ENCODE measurements around the gene RB1. TPM values are rescaled to one million over a fixed set of nuclear protein-coding genes. Genes with fewer than 3 reads are reported as not detected.

RB1 gene
- total RNA-seq (10 to 100 TPM in 4 of 5 donors, 1 to 10 TPM in 1; 9.3 to 53.6 (median 42.5) TPM), polyA plus RNA-seq (10 to 100 TPM; 11.6 to 21.8 (median 19.4) TPM)
- long read RNA-seq, donor 1, partial matches to known transcripts, result 0 of 1 reads
- long read RNA-seq, donor 1, other reads (novel, unspliced or antisense), result 0 of 1 reads
- long read RNA-seq, donor 2, full-length matches to known transcripts, result 5 of 5 reads
- long read RNA-seq, donor 2, partial matches to known transcripts, result 0 of 5 reads
- long read RNA-seq, donor 2, other reads (novel, unspliced or antisense), result 0 of 5 reads
- long read RNA-seq, donor 3, partial matches to known transcripts, result 0 of 1 reads
- long read RNA-seq, donor 3, other reads (novel, unspliced or antisense), result 0 of 1 reads
- long read RNA-seq, donor 4, result 0 reads
- long read RNA-seq, donor 5, full-length matches to known transcripts, result 3 of 8 reads
- long read RNA-seq, donor 5, partial matches to known transcripts, result 0 of 8 reads
- long read RNA-seq, donor 5, other reads (novel, unspliced or antisense), result 5 of 8 reads
- long read RNA-seq, donor 6, full-length matches to known transcripts, result 4 of 37 reads
- long read RNA-seq, donor 6, partial matches to known transcripts, result 33 of 37 reads
- long read RNA-seq, donor 6, other reads (novel, unspliced or antisense), result 0 of 37 reads
- long read RNA-seq, donor 7, partial matches to known transcripts, result 0 of 1 reads
- long read RNA-seq, donor 7, other reads (novel, unspliced or antisense), result 0 of 1 reads
- long read RNA-seq, donor 8, full-length matches to known transcripts, result 1 of 6 reads
- long read RNA-seq, donor 8, partial matches to known transcripts, result 5 of 6 reads
- long read RNA-seq, donor 8, other reads (novel, unspliced or antisense), result 0 of 6 reads
- long read RNA-seq, donor 9, result 0 reads
- long read RNA-seq, donor 10, full-length matches to known transcripts, result 3 of 3 reads
- long read RNA-seq, donor 10, partial matches to known transcripts, result 0 of 3 reads
- long read RNA-seq, donor 10, other reads (novel, unspliced or antisense), result 0 of 3 reads

GRCh38 chr13:48303359-48304142 is at the start of gene RB1:
TSS of gene RB1 (plus strand) at chr13:48303751. CDS start at chr13:48303913, 162 bp downstream.
- Histone ChIP-seq H3K27me3 (no peaks in the 10 kb centered on the region), H3K4me1 (peaks cover 17 to 42% (median 28%) of the 10 kb centered on the region in 4 donors), H3K36me3 (peaks cover 0 to 12% (median 10%) of the 10 kb centered on the region in 4 donors), H3K9me3 (no peaks in the 10 kb centered on the region), H3K27ac (peak within 1 kb of the TSS; percentile 98 to 99 (median 99)), H3K4me3 (peak within 1 kb of the TSS; percentile 77 to 98 (median 90))
- peak; percentile 96 to 99 (median 98) for TF ChIP-seq POLR2AphosphoS5 (IDR thresholded peaks at IDR 0.05)
- peak in 2 of 4 donors; percentile 86 to 95 for TF ChIP-seq POLR2A (IDR thresholded peaks at IDR 0.05)
- TF ChIP-seq, protein P1, sequence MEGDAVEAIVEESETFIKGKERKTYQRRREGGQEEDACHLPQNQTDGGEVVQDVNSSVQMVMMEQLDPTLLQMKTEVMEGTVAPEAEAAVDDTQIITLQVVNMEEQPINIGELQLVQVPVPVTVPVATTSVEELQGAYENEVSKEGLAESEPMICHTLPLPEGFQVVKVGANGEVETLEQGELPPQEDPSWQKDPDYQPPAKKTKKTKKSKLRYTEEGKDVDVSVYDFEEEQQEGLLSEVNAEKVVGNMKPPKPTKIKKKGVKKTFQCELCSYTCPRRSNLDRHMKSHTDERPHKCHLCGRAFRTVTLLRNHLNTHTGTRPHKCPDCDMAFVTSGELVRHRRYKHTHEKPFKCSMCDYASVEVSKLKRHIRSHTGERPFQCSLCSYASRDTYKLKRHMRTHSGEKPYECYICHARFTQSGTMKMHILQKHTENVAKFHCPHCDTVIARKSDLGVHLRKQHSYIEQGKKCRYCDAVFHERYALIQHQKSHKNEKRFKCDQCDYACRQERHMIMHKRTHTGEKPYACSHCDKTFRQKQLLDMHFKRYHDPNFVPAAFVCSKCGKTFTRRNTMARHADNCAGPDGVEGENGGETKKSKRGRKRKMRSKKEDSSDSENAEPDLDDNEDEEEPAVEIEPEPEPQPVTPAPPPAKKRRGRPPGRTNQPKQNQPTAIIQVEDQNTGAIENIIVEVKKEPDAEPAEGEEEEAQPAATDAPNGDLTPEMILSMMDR (IDR thresholded peaks at IDR 0.05), result no peak
- intact Hi-C loops (cut with DNase I; ENCODE audit: low total_unique reads), result no loop called here
- 0 to 1% (median 0%) methylated on average over 20 to 96 of the region's 96 CpGs for WGBS, 5 donors
- DNase-seq, result peak; percentile 92 to 97

DNA sequence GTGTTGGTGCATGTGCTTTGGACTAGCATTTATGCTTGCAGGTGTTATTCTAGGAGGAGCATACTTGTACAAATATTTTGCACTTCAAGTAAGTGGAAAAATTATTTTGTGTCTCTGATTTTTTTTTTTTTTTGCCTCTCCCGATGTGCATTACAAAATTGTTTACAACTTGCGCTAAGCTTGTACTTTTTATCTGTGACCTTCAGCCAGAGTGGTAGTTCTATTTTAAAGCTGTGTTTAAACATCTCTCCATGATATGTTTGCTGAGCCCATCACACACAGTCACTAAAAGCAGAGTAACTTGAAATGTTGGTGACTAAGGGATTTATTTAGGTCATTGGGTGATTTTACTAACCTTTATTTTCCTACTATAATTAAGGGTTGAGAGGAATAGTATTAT is 49.7 kb upstream of the RB1 start:
- Histone ChIP-seq H3K4me3 (no peak overlapping the region), H3K9me3 (no peaks in the 10 kb centered on the region), H3K27ac (peak overlapping the region in 3 of 5 donors; percentile 5 to 46 (median 17)), H3K36me3 (peaks cover 33 to 54% (median 49%) of the 10 kb centered on the region in 4 donors), H3K4me1 (peaks cover 0 to 78% (median 42%) of the 10 kb centered on the region in 4 donors), H3K27me3 (no peaks in the 10 kb centered on the region)
- peak in 1 of 2 donors; percentile 30 for DNase-seq
- TF ChIP-seq POLR2A (IDR thresholded peaks at IDR 0.05), result no peak
- TF ChIP-seq, protein P1 (IDR thresholded peaks at IDR 0.05), result no peak
- TF ChIP-seq POLR2AphosphoS5 (IDR thresholded peaks at IDR 0.05), result peak in 2 of 3 donors; percentile 16 to 24
- 17 to 46% (median 33%) methylated on average over 2 of the region's 2 CpGs for WGBS, 5 donors
- intact Hi-C loops (cut with DNase I; ENCODE audit: low total_unique reads), result no loop called here

DNA sequence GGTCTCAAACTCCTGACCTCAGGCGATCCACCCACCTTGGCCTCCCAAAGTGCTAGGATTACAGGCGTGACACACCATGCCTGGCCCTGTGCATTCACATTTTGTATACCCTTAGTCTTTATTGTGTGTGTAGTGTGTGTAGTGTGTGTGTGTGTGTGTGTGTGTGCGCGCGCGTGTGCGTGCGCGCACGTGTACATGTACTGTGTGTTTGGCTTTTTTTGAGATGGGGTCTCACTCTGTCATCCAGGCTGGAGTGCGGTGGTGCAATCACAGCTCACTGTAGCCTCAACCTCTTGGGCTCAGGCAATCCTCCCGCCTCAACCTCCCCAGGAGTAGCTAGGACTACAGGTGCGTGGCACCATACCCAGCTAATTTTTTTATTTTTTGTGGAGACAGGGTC is 48.5 kb upstream of the RB1 start:
- Histone ChIP-seq H3K9me3 (no peaks in the 10 kb centered on the region), H3K4me3 (no peak overlapping the region), H3K4me1 (peaks cover 0 to 74% (median 41%) of the 10 kb centered on the region in 4 donors), H3K36me3 (peaks cover 43 to 67% (median 61%) of the 10 kb centered on the region in 4 donors), H3K27me3 (no peaks in the 10 kb centered on the region), H3K27ac (peak overlapping the region in 2 of 5 donors; percentile 38 to 46)
- WGBS, 5 donors, result 94 to 100% (median 97%) methylated on average over 11 to 13 of the region's 13 CpGs
- intact Hi-C loops (cut with DNase I; ENCODE audit: low total_unique reads), result no loop called here
- no peak for TF ChIP-seq EP300 (IDR thresholded peaks at IDR 0.05)
- DNase-seq, result no peak

DNA sequence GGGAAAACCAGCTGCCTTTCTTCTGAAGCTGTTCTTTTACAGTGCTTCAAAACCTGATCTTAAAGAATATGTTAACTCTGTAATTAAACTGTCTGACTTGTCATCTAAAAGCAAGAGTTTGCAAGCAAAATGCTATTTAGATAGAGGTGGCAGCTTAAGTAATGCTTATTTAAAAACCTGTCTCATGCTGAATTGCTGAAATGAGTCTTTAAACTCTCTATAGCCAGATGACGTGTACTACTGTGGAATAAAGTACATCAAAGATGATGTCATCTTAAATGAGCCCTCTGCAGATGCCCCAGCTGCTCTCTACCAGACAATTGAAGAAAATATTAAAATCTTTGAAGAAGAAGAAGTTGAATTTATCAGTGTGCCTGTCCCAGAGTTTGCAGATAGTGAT is 47.6 kb upstream of the RB1 start:
- peaks cover 0 to 71% (median 38%) of the 10 kb centered on the region in 4 donors for H3K4me1 ChIP-seq
- WGBS, 5 donors, result 49 to 67% (median 53%) methylated on average over 1 of the region's 1 CpG
- H3K4me3 ChIP-seq, result no peak overlapping the region
- H3K36me3 ChIP-seq, result peaks cover 45 to 75% (median 70%) of the 10 kb centered on the region in 4 donors
- intact Hi-C loops (cut with DNase I; ENCODE audit: low total_unique reads), result no loop called here
- H3K27me3 ChIP-seq, result no peaks in the 10 kb centered on the region
- TF ChIP-seq POLR2AphosphoS5 (IDR thresholded peaks at IDR 0.05), result no peak
- TF ChIP-seq EP300 (IDR thresholded peaks at IDR 0.05), result no peak
- TF ChIP-seq, protein P1 (IDR thresholded peaks at IDR 0.05), result no peak
- no peak for TF ChIP-seq POLR2A (IDR thresholded peaks at IDR 0.05)
- H3K27ac ChIP-seq, result no peak overlapping the region
- peak in 1 of 2 donors; percentile 33 for DNase-seq
- H3K9me3 ChIP-seq, result no peaks in the 10 kb centered on the region
